GM19438 (cell line): ENCODE results near the gene AOX1.
"Not testable (repeated sequence)": the region's sequence is repeated elsewhere in the genome, so short reads cannot be mapped to it uniquely, and the experiment has no call there.

Source experiments
- ATAC-seq: cut with Tn5 transposase; IDR thresholded peaks from one replicate; pipeline ENCODE4 v1.9.1; 2021; ENCODE audit warnings: low read depth; ENCODE audit not compliant: unreplicated experiment

AOX1 gene

GRCh38 chr2:200695601-200696000 lies 109.8 kb downstream of the AOX1 start:
- ATAC-seq, result no peak

GRCh38 chr2:200698217-200698616 lies 112.4 kb downstream of the AOX1 start:
- no peak for ATAC-seq

GRCh38 chr2:200699310-200699709 lies 113.5 kb downstream of the AOX1 start:
- ATAC-seq, result no peak

- ATAC-seq, result no peak
Observed at GRCh38 chr2:200700856-200701255, 115.0 kb downstream of the AOX1 start.

- no peak for ATAC-seq
Observed at GRCh38 chr2:200702044-200702443, 116.2 kb downstream of the AOX1 start.

- ATAC-seq, result no peak
Observed at GRCh38 chr2:200702646-200703118, 116.9 kb downstream of the AOX1 start.

GRCh38 chr2:200703127-200703925 lies 117.5 kb downstream of the AOX1 start:
- no peak for ATAC-seq

- no peak for ATAC-seq
Observed at GRCh38 chr2:200703926-200704637, 118.3 kb downstream of the AOX1 start.

- ATAC-seq, result no peak
Observed at GRCh38 chr2:200705305-200706041, 119.7 kb downstream of the AOX1 start.

- no peak for ATAC-seq
Observed at GRCh38 chr2:200708943-200709342, 123.1 kb downstream of the AOX1 start.

- peak; percentile 100 for ATAC-seq
Observed at GRCh38 chr2:200713003-200713703, 127.3 kb downstream of the AOX1 start.

- ATAC-seq, result no peak
Observed at GRCh38 chr2:200713704-200714064, 127.9 kb downstream of the AOX1 start.

GRCh38 chr2:200715014-200715413 lies 129.2 kb downstream of the AOX1 start:
- ATAC-seq, result not testable (repeated sequence)

GRCh38 chr2:200716386-200716785 lies 130.6 kb downstream of the AOX1 start:
- no peak for ATAC-seq
